Mesothelial cell of epicardium (in vitro differentiated cells): ENCODE results near the gene ZNF316. TPM values are rescaled to one million over a fixed set of nuclear protein-coding genes. Genes with fewer than 3 reads are reported as not detected.

ENCODE experiments used
- DNase-seq, 2 experiments: peaks; one replicate each; pipeline ENCODE4 v3.0.0; 2021; ENCODE audit warnings: low spot score in 2 of 2; ENCODE audit not compliant: unreplicated experiment in 2 of 2
- H3K27ac Mint-ChIP-seq: 2 replicates; pipeline ENCODE4 v1.8.0; 2021; ENCODE audit warnings: mixed read lengths
- H3K27me3 Mint-ChIP-seq: 2 replicates; pipeline ENCODE4 v1.8.0; 2021; ENCODE audit warnings: low read depth, mixed read lengths
- H3K36me3 Mint-ChIP-seq: 2 replicates; pipeline ENCODE4 v1.8.0; 2021; ENCODE audit warnings: mixed read lengths
- H3K4me1 Mint-ChIP-seq: 2 replicates; pipeline ENCODE4 v1.8.0; 2021; ENCODE audit warnings: mixed read lengths
- H3K4me3 Mint-ChIP-seq: 2 replicates; pipeline ENCODE4 v1.8.0; 2021; ENCODE audit warnings: mild to moderate bottlenecking, moderate library complexity, mixed read lengths
- H3K9me3 Mint-ChIP-seq: 2 replicates; pipeline ENCODE4 v1.8.0; 2021; ENCODE audit warnings: mixed read lengths
- total RNA-seq: library from RNA; stranded (reverse); gene quantifications from 3 replicates; pipeline ENCODE4 v1.2.1, GENCODE V29; 2021
- TF ChIP-seq, protein P1 (sequence below): fragments of 200-600 bp; sonication (generic); IDR thresholded peaks from one replicate; pipeline ENCODE4 v1.5.0; 2021; ENCODE audit warnings: antibody characterized with exemption; ENCODE audit not compliant: unreplicated experiment

The ZNF316 gene
- total RNA-seq, 1 donor from 2014 or later: 57.9 TPM

DNA sequence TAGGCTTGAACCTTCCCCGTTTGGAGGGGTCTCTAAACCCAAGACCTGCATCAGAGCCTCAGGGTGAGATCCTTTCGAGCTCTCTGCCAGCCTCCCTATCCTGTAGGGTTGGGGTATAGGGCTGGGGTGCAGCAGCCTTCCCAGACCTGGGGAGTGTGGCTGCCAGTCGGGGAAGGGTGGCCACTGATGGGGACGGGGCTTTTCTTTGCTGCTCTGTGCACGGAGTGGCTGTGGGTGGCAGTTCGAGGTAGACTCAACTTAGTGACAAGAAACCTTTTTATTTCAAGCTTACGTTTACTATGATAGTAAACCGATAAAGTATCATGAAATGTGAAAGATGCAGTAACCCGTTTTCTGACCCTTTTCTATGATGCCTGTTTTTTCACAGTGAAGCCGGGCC is 13.0 kb downstream of the ZNF316 start:
- Mint-ChIP-seq H3K9me3 (peaks cover 8% of the 10 kb centered on the region), H3K4me3 (no peak overlapping the region), H3K27me3 (no peaks in the 10 kb centered on the region), H3K4me1 (no peaks in the 10 kb centered on the region), H3K36me3 (peaks cover 36% of the 10 kb centered on the region), H3K27ac (no peak overlapping the region)
- TF ChIP-seq, protein P1, sequence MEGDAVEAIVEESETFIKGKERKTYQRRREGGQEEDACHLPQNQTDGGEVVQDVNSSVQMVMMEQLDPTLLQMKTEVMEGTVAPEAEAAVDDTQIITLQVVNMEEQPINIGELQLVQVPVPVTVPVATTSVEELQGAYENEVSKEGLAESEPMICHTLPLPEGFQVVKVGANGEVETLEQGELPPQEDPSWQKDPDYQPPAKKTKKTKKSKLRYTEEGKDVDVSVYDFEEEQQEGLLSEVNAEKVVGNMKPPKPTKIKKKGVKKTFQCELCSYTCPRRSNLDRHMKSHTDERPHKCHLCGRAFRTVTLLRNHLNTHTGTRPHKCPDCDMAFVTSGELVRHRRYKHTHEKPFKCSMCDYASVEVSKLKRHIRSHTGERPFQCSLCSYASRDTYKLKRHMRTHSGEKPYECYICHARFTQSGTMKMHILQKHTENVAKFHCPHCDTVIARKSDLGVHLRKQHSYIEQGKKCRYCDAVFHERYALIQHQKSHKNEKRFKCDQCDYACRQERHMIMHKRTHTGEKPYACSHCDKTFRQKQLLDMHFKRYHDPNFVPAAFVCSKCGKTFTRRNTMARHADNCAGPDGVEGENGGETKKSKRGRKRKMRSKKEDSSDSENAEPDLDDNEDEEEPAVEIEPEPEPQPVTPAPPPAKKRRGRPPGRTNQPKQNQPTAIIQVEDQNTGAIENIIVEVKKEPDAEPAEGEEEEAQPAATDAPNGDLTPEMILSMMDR: no peak
- DNase-seq: no peak

DNA sequence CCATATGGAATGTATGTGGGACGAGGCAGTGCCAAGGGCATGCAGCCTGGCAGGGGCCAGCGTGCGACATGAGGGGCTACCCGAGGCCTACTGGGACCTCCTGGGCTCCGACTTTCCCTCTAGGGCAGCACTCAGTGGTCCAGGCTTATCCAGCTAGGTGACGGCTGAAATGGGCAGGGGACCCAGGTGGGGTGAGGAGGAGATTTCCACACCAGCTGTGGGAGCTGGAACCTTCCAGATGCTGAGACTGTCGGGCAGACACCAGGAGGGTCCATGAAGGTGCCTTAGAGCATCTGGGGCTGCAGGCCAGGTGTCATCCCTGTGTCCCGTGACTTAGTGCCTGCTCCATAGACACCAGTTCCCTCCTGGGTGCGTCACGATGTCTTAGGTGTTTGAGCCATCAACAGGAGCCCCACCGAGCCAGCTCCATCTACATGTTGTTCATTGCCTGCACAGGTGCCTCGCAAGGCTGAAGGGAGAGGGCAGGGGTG is 13.4 kb downstream of the ZNF316 start:
- no peak for DNase-seq
- no peaks in the 10 kb centered on the region for H3K4me1 Mint-ChIP-seq
- peaks cover 8% of the 10 kb centered on the region for H3K9me3 Mint-ChIP-seq
- no peaks in the 10 kb centered on the region for H3K27me3 Mint-ChIP-seq
- H3K36me3 Mint-ChIP-seq: peaks cover 41% of the 10 kb centered on the region
- H3K4me3 Mint-ChIP-seq: no peak overlapping the region
- no peak overlapping the region for H3K27ac Mint-ChIP-seq
- TF ChIP-seq, protein P1: no peak

DNA sequence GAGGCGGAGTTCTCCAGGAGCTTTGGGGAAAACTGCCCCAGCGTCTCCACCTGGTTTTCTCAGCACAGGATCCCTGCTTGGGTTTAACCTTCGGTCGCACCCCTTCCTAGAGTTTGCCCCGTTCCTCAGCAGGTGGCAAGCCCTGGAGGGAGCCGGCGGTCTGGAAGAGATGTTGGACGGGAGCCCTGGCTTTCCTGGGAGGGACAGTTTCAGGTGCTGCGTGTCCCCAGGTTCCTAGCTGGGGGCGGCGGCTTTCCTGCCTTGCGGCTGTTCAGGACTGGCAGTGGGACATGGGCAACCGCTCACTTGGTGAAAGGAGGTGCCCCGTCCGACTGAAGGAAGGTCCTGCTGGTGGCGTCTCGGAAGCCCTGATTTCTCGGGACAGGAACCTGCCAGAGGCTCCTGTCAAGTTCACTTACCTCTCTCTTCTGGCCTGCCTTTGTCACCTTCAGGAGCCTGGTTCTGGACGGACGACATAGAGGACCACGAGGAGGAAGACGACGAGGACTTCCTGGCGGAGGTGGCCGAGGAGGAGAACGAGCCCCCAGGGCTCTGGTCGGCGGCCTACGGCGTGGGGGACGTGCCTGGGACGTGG is 14.8 kb downstream of the ZNF316 start:
- no peak overlapping the region for H3K27ac Mint-ChIP-seq
- DNase-seq: no peak
- TF ChIP-seq, protein P1: no peak
- H3K4me3 Mint-ChIP-seq: no peak overlapping the region
- H3K27me3 Mint-ChIP-seq: no peaks in the 10 kb centered on the region
- no peaks in the 10 kb centered on the region for H3K4me1 Mint-ChIP-seq
- H3K9me3 Mint-ChIP-seq: peaks cover 8% of the 10 kb centered on the region
- peaks cover 39% of the 10 kb centered on the region for H3K36me3 Mint-ChIP-seq

DNA sequence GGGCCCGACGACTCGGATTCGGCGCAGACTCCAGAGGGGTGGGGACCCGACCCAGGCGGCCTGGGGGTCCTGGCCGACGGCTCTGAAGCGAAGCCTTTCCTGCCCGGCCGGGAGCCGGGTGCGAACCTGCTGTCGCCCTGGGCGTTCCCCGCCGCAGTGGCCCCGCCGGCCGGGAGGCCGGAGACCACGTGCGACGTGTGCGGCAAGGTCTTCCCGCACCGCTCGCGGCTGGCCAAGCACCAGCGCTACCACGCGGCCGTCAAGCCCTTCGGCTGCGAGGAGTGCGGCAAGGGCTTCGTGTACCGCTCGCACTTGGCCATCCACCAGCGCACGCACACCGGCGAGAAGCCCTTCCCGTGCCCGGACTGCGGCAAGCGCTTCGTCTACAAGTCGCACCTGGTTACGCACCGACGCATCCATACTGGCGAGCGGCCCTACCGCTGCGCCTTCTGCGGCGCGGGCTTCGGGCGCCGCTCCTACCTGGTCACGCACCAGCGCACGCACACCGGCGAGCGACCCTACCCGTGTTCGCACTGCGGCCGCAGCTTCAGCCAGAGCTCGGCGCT is 15.4 kb downstream of the ZNF316 start:
- H3K27me3 Mint-ChIP-seq: no peaks in the 10 kb centered on the region
- no peak for DNase-seq
- H3K27ac Mint-ChIP-seq: no peak overlapping the region
- H3K9me3 Mint-ChIP-seq: peaks cover 8% of the 10 kb centered on the region
- H3K4me3 Mint-ChIP-seq: no peak overlapping the region
- H3K36me3 Mint-ChIP-seq: peaks cover 38% of the 10 kb centered on the region
- H3K4me1 Mint-ChIP-seq: no peaks in the 10 kb centered on the region
- TF ChIP-seq, protein P1: no peak

DNA sequence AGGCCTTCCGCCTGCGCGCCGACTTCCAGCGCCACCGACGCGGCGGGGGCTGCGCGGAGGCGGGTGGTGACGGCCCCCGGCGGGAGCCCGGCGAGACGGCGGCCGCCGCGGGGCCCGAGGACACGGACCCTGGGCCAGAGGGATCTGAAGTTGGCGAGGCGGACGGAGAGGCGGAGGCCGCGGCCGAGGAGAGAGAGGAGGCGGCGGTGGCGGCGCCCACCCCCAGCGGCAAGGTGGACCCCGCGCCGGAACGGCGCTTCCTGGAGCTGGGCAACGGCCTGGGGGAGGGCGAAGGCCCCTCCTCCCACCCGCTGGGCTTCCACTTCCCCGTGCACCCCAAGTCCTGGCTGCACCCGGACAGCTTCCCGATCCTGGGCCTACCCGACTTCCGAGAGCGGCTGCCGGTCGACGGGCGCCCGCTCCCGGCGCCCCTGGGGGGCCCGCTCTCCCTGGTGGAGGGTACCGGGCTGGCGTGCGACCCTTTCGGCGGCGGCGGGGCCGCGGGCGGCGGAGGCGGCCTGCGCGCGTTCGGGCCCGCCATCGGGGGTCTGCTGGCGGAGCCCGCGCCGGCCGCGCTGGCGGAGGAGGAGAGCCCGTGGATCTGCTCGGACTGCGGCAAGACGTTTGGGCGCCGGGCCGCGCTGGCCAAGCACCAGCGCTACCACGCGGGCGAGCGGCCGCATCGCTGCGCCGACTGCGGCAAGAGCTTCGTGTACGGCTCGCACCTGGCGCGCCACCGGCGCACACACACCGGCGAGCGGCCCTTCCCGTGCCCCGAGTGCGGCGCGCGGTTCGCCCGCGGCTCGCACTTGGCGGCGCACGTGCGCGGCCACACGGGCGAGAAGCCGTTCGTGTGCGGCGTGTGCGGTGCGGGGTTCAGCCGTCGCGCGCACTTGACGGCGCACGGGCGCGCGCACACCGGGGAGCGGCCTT is 16.2 kb downstream of the ZNF316 start:
- Mint-ChIP-seq H3K4me3 (no peak overlapping the region), H3K27ac (no peak overlapping the region), H3K27me3 (no peaks in the 10 kb centered on the region), H3K9me3 (peaks cover 8% of the 10 kb centered on the region), H3K4me1 (no peaks in the 10 kb centered on the region), H3K36me3 (peaks cover 37% of the 10 kb centered on the region)
- TF ChIP-seq, protein P1: no peak
- no peak for DNase-seq
